BLaER1 treated with 17β-estradiol and CSF1 and Interleukin-3, amounts not matched to agents 10 nM and 100 nM (cell line): Measurements from ENCODE around the gene KERA.

Source experiments
- H3K27ac ChIP-seq, 11 experiments: shearing (Covaris generic); formaldehyde crosslinking; 2 replicates each; pipeline ENCODE4 v1.8.1; 2022
- H3K27me3 ChIP-seq, 11 experiments: shearing (Covaris generic); formaldehyde crosslinking; 2 replicates each; pipeline ENCODE4 v1.8.1; 2022
- H3K36me3 ChIP-seq, 11 experiments: shearing (Covaris generic); formaldehyde crosslinking; 2 replicates each; pipeline ENCODE4 v1.8.1; 2022
- H3K4me1 ChIP-seq, 10 experiments: shearing (Covaris generic); formaldehyde crosslinking; 2 replicates each; pipeline ENCODE4 v1.8.1; 2022
- H3K4me2 ChIP-seq, 11 experiments: shearing (Covaris generic); formaldehyde crosslinking; 2 replicates each; pipeline ENCODE4 v1.8.1; 2022
- H3K4me3 ChIP-seq, 10 experiments: shearing (Covaris generic); formaldehyde crosslinking; 2 replicates each; pipeline ENCODE4 v1.8.1; 2022
- H3K9ac ChIP-seq, 11 experiments: shearing (Covaris generic); formaldehyde crosslinking; 2 replicates each; pipeline ENCODE4 v1.8.1; 2022
- H3K9me3 ChIP-seq, 11 experiments: shearing (Covaris generic); formaldehyde crosslinking; replicated peaks in 1 of 11; 2 replicates each; pipeline ENCODE4 v1.8.1; 2022
- H4K20me1 ChIP-seq, 11 experiments: shearing (Covaris generic); formaldehyde crosslinking; 2 replicates each; pipeline ENCODE4 v1.8.1; 2022
- Cebpa-rat ChIP-seq, 11 experiments: shearing (Covaris generic); IDR thresholded peaks; 2 replicates each; pipeline ENCODE4 v1.8.1; 2022

Gene KERA

GRCh38 chr12:91023326-91024004, 34.4 kb downstream of the KERA start:
- Histone ChIP-seq H3K4me2 (no peak overlapping the region), H3K36me3 (no peaks in the 10 kb centered on the region), H3K9ac (no peak overlapping the region), H3K4me1 (no peaks in the 10 kb centered on the region), H4K20me1 (no peaks in the 10 kb centered on the region), H3K27me3 (no peaks in the 10 kb centered on the region), H3K4me3 (no peak overlapping the region), H3K9me3 (no peaks in the 10 kb centered on the region), H3K27ac (no peak overlapping the region)
- TF ChIP-seq Cebpa-rat (IDR thresholded peaks at IDR 0.05) = no peak

GRCh38 chr12:91021076-91021475, 36.7 kb downstream of the KERA start:
- H3K9me3 ChIP-seq = no peaks in the 10 kb centered on the region
- no peak overlapping the region for H3K27ac ChIP-seq
- H3K4me2 ChIP-seq = no peak overlapping the region
- TF ChIP-seq Cebpa-rat (IDR thresholded peaks at IDR 0.05) = no peak
- no peak overlapping the region for H3K4me3 ChIP-seq
- no peak overlapping the region for H3K9ac ChIP-seq
- H3K27me3 ChIP-seq = no peaks in the 10 kb centered on the region
- no peaks in the 10 kb centered on the region for H4K20me1 ChIP-seq
- no peaks in the 10 kb centered on the region for H3K4me1 ChIP-seq
- no peaks in the 10 kb centered on the region for H3K36me3 ChIP-seq

- no peak for TF ChIP-seq Cebpa-rat (IDR thresholded peaks at IDR 0.05)
- H4K20me1 ChIP-seq = no peaks in the 10 kb centered on the region
- H3K27me3 ChIP-seq = no peaks in the 10 kb centered on the region
- no peaks in the 10 kb centered on the region for H3K36me3 ChIP-seq
- H3K4me1 ChIP-seq = no peaks in the 10 kb centered on the region
- peaks cover 0 to 3% (median 0%) of the 10 kb centered on the region in 11 experiments; a peak in 1 of 22 replicates for H3K9me3 ChIP-seq
- H3K4me3 ChIP-seq = no peak overlapping the region
- H3K27ac ChIP-seq = no peak overlapping the region
- H3K9ac ChIP-seq = no peak overlapping the region
- no peak overlapping the region for H3K4me2 ChIP-seq
Measured at GRCh38 chr12:91019455-91019854, 38.4 kb downstream of the KERA start.

GRCh38 chr12:91017511-91018263, 40.1 kb downstream of the KERA start:
- H3K4me1 ChIP-seq = no peaks in the 10 kb centered on the region
- H3K9ac ChIP-seq = no peak overlapping the region
- no peaks in the 10 kb centered on the region for H3K36me3 ChIP-seq
- no peaks in the 10 kb centered on the region for H3K27me3 ChIP-seq
- H4K20me1 ChIP-seq = no peaks in the 10 kb centered on the region
- no peak overlapping the region for H3K27ac ChIP-seq
- H3K9me3 ChIP-seq = peaks cover 0 to 3% (median 0%) of the 10 kb centered on the region in 11 experiments; a peak in 1 of 22 replicates
- no peak overlapping the region for H3K4me3 ChIP-seq
- no peak for TF ChIP-seq Cebpa-rat (IDR thresholded peaks at IDR 0.05)
- H3K4me2 ChIP-seq = no peak overlapping the region

DNA sequence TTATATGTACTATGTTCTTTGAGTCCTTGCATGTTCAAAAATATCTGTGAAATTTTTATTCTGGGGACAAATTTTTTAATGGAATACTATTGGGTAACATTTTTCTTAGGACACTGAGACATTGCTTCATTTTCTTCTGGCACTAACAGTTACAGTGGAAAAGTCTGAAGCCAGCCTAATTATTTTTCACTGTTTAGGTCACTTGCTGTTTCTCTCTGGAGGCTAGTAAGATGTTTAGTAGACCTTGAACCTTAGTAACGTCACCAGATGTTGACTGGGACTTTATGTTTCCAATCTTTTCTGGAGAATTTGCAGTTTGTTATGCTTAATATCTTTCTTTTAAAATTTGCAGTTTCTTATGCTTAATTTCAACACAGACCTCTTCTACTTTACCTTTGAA, 40.8 kb downstream of the KERA start:
- Histone ChIP-seq H3K9ac (no peak overlapping the region), H3K36me3 (no peaks in the 10 kb centered on the region), H3K4me2 (no peak overlapping the region), H3K4me1 (no peaks in the 10 kb centered on the region), H3K27ac (no peak overlapping the region), H3K27me3 (no peaks in the 10 kb centered on the region), H3K9me3 (peaks cover 0 to 3% (median 0%) of the 10 kb centered on the region in 11 experiments; a peak in 1 of 22 replicates), H4K20me1 (no peaks in the 10 kb centered on the region), H3K4me3 (no peak overlapping the region)
- TF ChIP-seq Cebpa-rat (IDR thresholded peaks at IDR 0.05) = no peak

GRCh38 chr12:91009319-91009950, 48.4 kb downstream of the KERA start:
- no peak overlapping the region for H3K9ac ChIP-seq
- H3K27ac ChIP-seq = no peak overlapping the region
- no peaks in the 10 kb centered on the region for H3K27me3 ChIP-seq
- no peak overlapping the region for H3K4me2 ChIP-seq
- TF ChIP-seq Cebpa-rat (IDR thresholded peaks at IDR 0.05) = no peak
- H4K20me1 ChIP-seq = no peaks in the 10 kb centered on the region
- no peaks in the 10 kb centered on the region for H3K9me3 ChIP-seq
- no peak overlapping the region for H3K4me3 ChIP-seq
- no peaks in the 10 kb centered on the region for H3K36me3 ChIP-seq
- H3K4me1 ChIP-seq = peaks cover 0 to 5% (median 0%) of the 10 kb centered on the region in 10 experiments; a peak in 1 of 20 replicates

DNA sequence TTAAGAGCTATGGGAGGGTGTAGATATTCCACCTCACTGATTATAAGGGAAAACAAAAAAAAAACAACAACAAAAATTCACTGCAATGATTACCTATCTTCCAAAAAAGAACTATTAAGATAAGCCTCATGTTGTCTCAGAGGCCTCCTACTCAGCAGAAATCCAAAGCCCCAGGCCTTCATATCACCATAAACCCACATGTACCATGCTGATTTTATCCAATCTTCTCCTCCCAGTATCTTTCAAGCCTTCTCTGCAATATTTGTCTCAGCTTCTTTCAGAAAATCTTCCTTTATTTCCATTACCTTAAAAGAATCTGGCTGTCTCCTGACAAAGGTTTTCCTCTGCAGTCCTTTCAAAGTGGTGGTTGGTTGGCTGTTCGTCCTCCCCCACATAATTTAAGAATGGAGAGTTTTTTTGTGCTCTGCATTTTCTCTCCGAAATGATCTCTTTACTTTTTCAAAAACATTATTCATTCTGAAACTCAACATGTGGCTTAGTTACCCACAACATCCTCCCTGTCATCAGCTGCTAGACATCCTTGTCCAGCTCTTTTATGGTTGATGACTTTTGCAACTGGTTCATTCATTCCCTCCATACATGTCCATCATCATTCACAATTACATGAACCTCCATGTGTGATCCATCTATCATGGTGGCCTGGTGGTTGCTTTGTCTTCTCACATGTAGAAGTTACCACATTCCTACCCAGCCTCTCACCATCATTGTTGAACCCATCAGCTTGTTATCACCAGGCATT, 50.1 kb downstream of the KERA start:
- Histone ChIP-seq H4K20me1 (no peaks in the 10 kb centered on the region), H3K4me3 (no peak overlapping the region), H3K4me2 (no peak overlapping the region), H3K4me1 (peaks cover 0 to 5% (median 0%) of the 10 kb centered on the region in 10 experiments; a peak in 1 of 20 replicates), H3K36me3 (no peaks in the 10 kb centered on the region), H3K27ac (no peak overlapping the region), H3K27me3 (no peaks in the 10 kb centered on the region), H3K9me3 (no peaks in the 10 kb centered on the region), H3K9ac (no peak overlapping the region)
- no peak for TF ChIP-seq Cebpa-rat (IDR thresholded peaks at IDR 0.05)

DNA sequence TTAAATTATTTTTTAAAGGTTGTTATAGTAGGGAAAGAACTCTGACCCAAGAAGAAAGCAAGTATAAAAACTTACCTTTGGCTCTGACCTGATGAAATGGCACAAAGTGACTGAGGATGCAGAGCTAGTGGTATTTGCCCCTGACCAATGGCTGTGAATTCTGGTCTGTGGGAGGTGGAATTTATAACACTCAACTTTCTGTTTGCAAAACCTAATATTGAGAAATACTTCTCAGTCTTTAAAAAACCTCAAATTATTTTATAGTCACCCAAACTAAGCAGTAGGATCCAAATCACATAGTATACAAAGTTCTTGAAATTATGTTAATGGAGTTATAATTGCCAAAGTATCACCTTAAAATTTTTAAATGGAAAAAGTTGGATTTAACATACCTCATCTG, 53.0 kb downstream of the KERA start, which contains the start of gene EPYC:
TSS of gene EPYC (minus strand) at position 101 of the 400 bp plus-strand sequence. CDS start 2,407 bp downstream, outside the sequence.
- H3K9ac ChIP-seq = no peak within 1 kb of the TSS
- no peaks in the 10 kb centered on the region for H3K36me3 ChIP-seq
- H3K4me2 ChIP-seq = no peak within 1 kb of the TSS
- no peaks in the 10 kb centered on the region for H4K20me1 ChIP-seq
- no peak within 1 kb of the TSS for H3K4me3 ChIP-seq
- H3K27ac ChIP-seq = no peak within 1 kb of the TSS
- TF ChIP-seq Cebpa-rat (IDR thresholded peaks at IDR 0.05) = no peak
- peaks cover 0 to 5% (median 0%) of the 10 kb centered on the region in 10 experiments; a peak in 1 of 20 replicates for H3K4me1 ChIP-seq
- no peaks in the 10 kb centered on the region for H3K9me3 ChIP-seq
- no peaks in the 10 kb centered on the region for H3K27me3 ChIP-seq

DNA sequence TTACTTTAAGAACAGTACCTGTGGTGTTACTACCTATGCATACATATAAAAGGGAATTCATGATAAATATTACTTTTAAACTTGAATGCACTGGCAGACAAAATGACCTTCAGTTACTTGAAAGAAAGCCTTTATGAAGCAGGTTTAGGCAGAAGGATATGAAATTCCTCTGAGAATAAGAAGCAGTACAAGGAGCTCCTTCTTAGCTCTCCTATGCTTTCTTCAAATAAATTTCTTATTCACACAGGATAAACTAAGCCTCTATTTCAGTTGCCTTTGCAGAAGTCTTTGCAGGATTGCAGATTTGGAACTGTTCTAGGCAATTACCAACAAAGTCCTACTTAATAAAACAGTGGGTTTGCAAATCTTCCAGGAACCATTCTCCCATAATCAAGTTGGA, 54.1 kb downstream of the KERA start:
- Histone ChIP-seq H3K4me2 (no peak overlapping the region), H4K20me1 (no peaks in the 10 kb centered on the region)

More for the DNA sequence above, 54.1 kb downstream of the KERA start:
- H3K36me3 ChIP-seq = no peaks in the 10 kb centered on the region
- H3K27me3 ChIP-seq = no peaks in the 10 kb centered on the region
- no peaks in the 10 kb centered on the region for H3K9me3 ChIP-seq
- H3K4me3 ChIP-seq = no peak overlapping the region
- TF ChIP-seq Cebpa-rat (IDR thresholded peaks at IDR 0.05) = no peak
- H3K9ac ChIP-seq = no peak overlapping the region
- no peak overlapping the region for H3K27ac ChIP-seq
- H3K4me1 ChIP-seq = peaks cover 0 to 5% (median 0%) of the 10 kb centered on the region in 10 experiments; a peak in 1 of 20 replicates
